Smooth muscle cell (in vitro differentiated cells): ENCODE measurements around the gene RPL11. TPM values are rescaled to one million over a fixed set of nuclear protein-coding genes. Genes with fewer than 3 reads are reported as not detected.

ENCODE experiments used
- DNase-seq: peaks from one replicate; lab custom pipeline; 2025; ENCODE audit not compliant: unreplicated experiment; lab: John Stamatoyannopoulos, UW
- H2AFZ ChIP-seq: fragments of 200-600 bp; sonication (generic); 2 replicates; pipeline ENCODE4 v1.6.0; 2016; ENCODE audit warnings: antibody characterized with exemption, low read depth, mild to moderate bottlenecking
- H3F3A ChIP-seq: fragments of 200-600 bp; sonication (generic); 2 replicates; pipeline ENCODE4 v1.6.0; 2017; ENCODE audit warnings: antibody characterized with exemption, low read depth
- H3K27ac ChIP-seq: fragments of 200-600 bp; sonication (generic); 2 replicates; pipeline ENCODE4 v1.5.1; 2016; ENCODE audit warnings: low read depth, mild to moderate bottlenecking
- H3K27me3 ChIP-seq: fragments of 200-600 bp; sonication (generic); 2 replicates; pipeline ENCODE4 v1.6.1; 2016; ENCODE audit warnings: low read depth, mild to moderate bottlenecking
- H3K36me3 ChIP-seq: fragments of 200-600 bp; sonication (generic); 2 replicates; pipeline ENCODE4 v1.5.1; 2016; ENCODE audit warnings: low read depth
- H3K4me1 ChIP-seq: fragments of 200-600 bp; sonication (generic); 2 replicates; pipeline ENCODE4 v1.5.1; 2016; ENCODE audit warnings: low read depth
- H3K4me2 ChIP-seq: fragments of 200-600 bp; sonication (generic); 2 replicates; pipeline ENCODE4 v1.6.0; 2016; ENCODE audit warnings: mild to moderate bottlenecking
- H3K4me3 ChIP-seq: fragments of 200-600 bp; sonication (generic); 2 replicates; pipeline ENCODE4 v1.5.1; 2016; ENCODE audit warnings: mild to moderate bottlenecking
- H3K79me2 ChIP-seq: fragments of 200-600 bp; sonication (generic); 2 replicates; pipeline ENCODE4 v1.6.0; 2016; ENCODE audit warnings: low read depth, mild to moderate bottlenecking
- H3K9ac ChIP-seq: fragments of 200-600 bp; sonication (generic); 2 replicates; pipeline ENCODE4 v1.6.0; 2016; ENCODE audit warnings: low read depth
- H3K9me3 ChIP-seq: fragments of 200-600 bp; sonication (generic); replicated peaks from 2 replicates; pipeline ENCODE4 v1.5.1; 2016; ENCODE audit warnings: low read depth
- H4K20me1 ChIP-seq: fragments of 200-600 bp; sonication (generic); 2 replicates; pipeline ENCODE4 v1.6.0; 2016; ENCODE audit warnings: low read depth
- WGBS: methylation state at CpG from one replicate; pipeline ENCODE4 v1.1.7; 2016; ENCODE audit warnings: low lambda C conversion rate; 5-methylcytosine and 5-hydroxymethylcytosine counted together
- polyA plus RNA-seq: library from polyadenylated mRNA; unstranded; fragments of >200 nt; fragmentation: Nextera tagmentation; extraction: Ambion mirVana; gene quantifications from 2 replicates; pipeline ENCODE4 v1.2.1, GENCODE V29; 2016
- total RNA-seq: library from RNA; depleted of rRNA; stranded (reverse); fragments of >200 nt; gene quantifications from 2 replicates; pipeline ENCODE4 v1.2.3, GENCODE V29; 2014
- TF ChIP-seq, protein P1 (sequence below): fragments of 200-600 bp; sonication (generic); IDR thresholded peaks from 2 replicates; pipeline ENCODE4 v1.5.1; 2017; ENCODE audit warnings: borderline replicate concordance, mild to moderate bottlenecking, antibody characterized with exemption; ENCODE audit not compliant: insufficient read depth, poor library complexity, severe bottlenecking

The RPL11 gene
- total and polyA plus RNA-seq, 2 experiments from 2014 or later: 528 to 899 TPM

GRCh38 chr1:23743287-23744152 is 51.9 kb downstream of the RPL11 start, which contains the start of gene ELOA:
Gene ELOA, plus strand, starts transcription at chr1:23743471. Its CDS starts 33 bp downstream, at chr1:23743504.
- Histone ChIP-seq H3F3A (peaks cover 5% of the 10 kb centered on the region), H3K9ac (peak within 1 kb of the TSS; percentile 76), H3K27me3 (no peaks in the 10 kb centered on the region), H3K4me1 (peaks cover 13% of the 10 kb centered on the region), H3K9me3 (no peaks in the 10 kb centered on the region), H3K36me3 (no peaks in the 10 kb centered on the region), H3K27ac (peak within 1 kb of the TSS; percentile 64), H3K4me3 (peak within 1 kb of the TSS; percentile 95), H2AFZ (peak within 1 kb of the TSS; percentile 95), H3K79me2 (peaks cover 50% of the 10 kb centered on the region), H4K20me1 (peaks cover 52% of the 10 kb centered on the region), H3K4me2 (peak within 1 kb of the TSS; percentile 98)
- peak; percentile 49 for DNase-seq
- 2% methylated on average over 102 of the region's 119 CpGs for WGBS
- TF ChIP-seq, protein P1, sequence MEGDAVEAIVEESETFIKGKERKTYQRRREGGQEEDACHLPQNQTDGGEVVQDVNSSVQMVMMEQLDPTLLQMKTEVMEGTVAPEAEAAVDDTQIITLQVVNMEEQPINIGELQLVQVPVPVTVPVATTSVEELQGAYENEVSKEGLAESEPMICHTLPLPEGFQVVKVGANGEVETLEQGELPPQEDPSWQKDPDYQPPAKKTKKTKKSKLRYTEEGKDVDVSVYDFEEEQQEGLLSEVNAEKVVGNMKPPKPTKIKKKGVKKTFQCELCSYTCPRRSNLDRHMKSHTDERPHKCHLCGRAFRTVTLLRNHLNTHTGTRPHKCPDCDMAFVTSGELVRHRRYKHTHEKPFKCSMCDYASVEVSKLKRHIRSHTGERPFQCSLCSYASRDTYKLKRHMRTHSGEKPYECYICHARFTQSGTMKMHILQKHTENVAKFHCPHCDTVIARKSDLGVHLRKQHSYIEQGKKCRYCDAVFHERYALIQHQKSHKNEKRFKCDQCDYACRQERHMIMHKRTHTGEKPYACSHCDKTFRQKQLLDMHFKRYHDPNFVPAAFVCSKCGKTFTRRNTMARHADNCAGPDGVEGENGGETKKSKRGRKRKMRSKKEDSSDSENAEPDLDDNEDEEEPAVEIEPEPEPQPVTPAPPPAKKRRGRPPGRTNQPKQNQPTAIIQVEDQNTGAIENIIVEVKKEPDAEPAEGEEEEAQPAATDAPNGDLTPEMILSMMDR: no peak

GRCh38 chr1:23745515-23745914 is 53.9 kb downstream of the RPL11 start:
- Histone ChIP-seq H3K9me3 (no peaks in the 10 kb centered on the region), H3K9ac (no peak overlapping the region), H3K27ac (peak overlapping the region; percentile 64), H3K4me3 (peak overlapping the region; percentile 95), H3K27me3 (no peaks in the 10 kb centered on the region), H3F3A (peaks cover 5% of the 10 kb centered on the region), H4K20me1 (peaks cover 69% of the 10 kb centered on the region), H3K36me3 (peaks cover 3% of the 10 kb centered on the region), H3K79me2 (peaks cover 68% of the 10 kb centered on the region), H2AFZ (no peak overlapping the region), H3K4me1 (peaks cover 13% of the 10 kb centered on the region), H3K4me2 (peak overlapping the region; percentile 98)
- 100% methylated on average over 1 of the region's 1 CpG for WGBS
- no peak for DNase-seq
- TF ChIP-seq, protein P1: peak; percentile 35

Other genes with a start within 250 kb of the RPL11 start
- gene ASAP3, start 207.6 kb upstream of the RPL11 start, total RNA-seq: 16.2 and 28.9 TPM in 2 replicates
- 14.8 and 16.3 TPM in 2 replicates for gene ASAP3, start 207.6 kb upstream of the RPL11 start, polyA plus RNA-seq
- gene E2F2, start 160.6 kb upstream of the RPL11 start, total RNA-seq: 0.63 and 1.2 TPM in 2 replicates
- 1.4 and 2.1 TPM in 2 replicates for gene E2F2, start 160.6 kb upstream of the RPL11 start, polyA plus RNA-seq
- gene ID3, start 132.3 kb upstream of the RPL11 start, total RNA-seq: 629 and 752 TPM in 2 replicates
- gene ID3, start 132.3 kb upstream of the RPL11 start, polyA plus RNA-seq: 929 and 1,018 TPM in 2 replicates
- gene ELOA, start 51.7 kb downstream of the RPL11 start, total RNA-seq: 33.4 and 36.2 TPM in 2 replicates
- 28.1 and 30.5 TPM in 2 replicates for gene ELOA, start 51.7 kb downstream of the RPL11 start, polyA plus RNA-seq
- gene PITHD1, start 86.6 kb downstream of the RPL11 start, total RNA-seq: 49.6 and 49.8 TPM in 2 replicates
- gene PITHD1, start 86.6 kb downstream of the RPL11 start, polyA plus RNA-seq: 32.0 and 36.1 TPM in 2 replicates
- 52.3 and 74.9 TPM in 2 replicates for gene LYPLA2, start 99.3 kb downstream of the RPL11 start, total RNA-seq
- 94.3 and 108 TPM in 2 replicates for gene LYPLA2, start 99.3 kb downstream of the RPL11 start, polyA plus RNA-seq
- 40.3 and 51.7 TPM in 2 replicates for gene GALE, start 108.9 kb downstream of the RPL11 start, total RNA-seq
- 75.2 and 79.1 TPM in 2 replicates for gene GALE, start 108.9 kb downstream of the RPL11 start, polyA plus RNA-seq
- gene HMGCL, start 133.6 kb downstream of the RPL11 start, total RNA-seq: 43.0 and 47.6 TPM in 2 replicates
- gene HMGCL, start 133.6 kb downstream of the RPL11 start, polyA plus RNA-seq: 46.5 and 51.2 TPM in 2 replicates
- gene FUCA1, start 176.5 kb downstream of the RPL11 start, total RNA-seq: 12.5 and 19.0 TPM in 2 replicates
- 10.4 and 16.4 TPM in 2 replicates for gene FUCA1, start 176.5 kb downstream of the RPL11 start, polyA plus RNA-seq
- not detected in 2 replicates for gene CNR2, start 221.6 kb downstream of the RPL11 start, total RNA-seq
- gene CNR2, start 221.6 kb downstream of the RPL11 start, polyA plus RNA-seq: not detected in 2 replicates